Heart right ventricle (tissue), 16 donors: ENCODE data around the gene CLK1. TPM values are rescaled to one million over a fixed set of nuclear protein-coding genes. Genes with fewer than 3 reads are reported as not detected.

ENCODE experiments used
- ATAC-seq, 8 donors: fragments of 200-7000 bp; cut with Tn5 transposase; one replicate each; pipeline ENCODE4 v1.9.1; 2020; ENCODE audit warnings: mild to moderate bottlenecking in 8 of 8, moderate library complexity in 8 of 8, moderate number of reproducible peaks in 1 of 8
- DNase-seq, 2 donors: peaks; one replicate each; pipeline ENCODE4 v3.0.0-alpha.2; 2020
- H3K27ac ChIP-seq, 10 donors: fragments of 200-600 bp; sonication (generic) in 2 of 10; one replicate each; pipeline versions ENCODE4 v1.5.0 to v1.8.0; 2020 to 2022; ENCODE audit warnings: mild to moderate bottlenecking in 3 of 10
- H3K27me3 ChIP-seq, 7 donors: fragments of 200-600 bp; one replicate each; pipeline ENCODE4 v1.8.0; 2021 to 2022; ENCODE audit warnings: mild to moderate bottlenecking in 2 of 7
- H3K36me3 ChIP-seq, 9 donors: fragments of 200-600 bp; sonication (generic) in 1 of 9; one replicate each; pipeline versions ENCODE4 v1.5.0 to v1.8.0; 2020 to 2022; ENCODE audit warnings: mild to moderate bottlenecking in 2 of 9
- H3K4me1 ChIP-seq, 9 donors: fragments of 200-600 bp; sonication (generic) in 1 of 9; one replicate each; pipeline versions ENCODE4 v1.5.0 to v1.8.0; 2020 to 2022; ENCODE audit warnings: mild to moderate bottlenecking in 4 of 9
- H3K4me3 ChIP-seq, 10 donors: fragments of 200-600 bp; sonication (generic) in 2 of 10; one replicate each; pipeline versions ENCODE4 v1.5.0 to v1.8.0; 2020 to 2022; ENCODE audit warnings: mild to moderate bottlenecking in 7 of 10, moderate library complexity in 2 of 10
- H3K9me3 ChIP-seq, 11 donors: fragments of 200-600 bp in 10 of 11; sonication (generic) in 2 of 11; one replicate each; pipeline versions ENCODE4 v1.5.0 to v1.8.0; 2013 to 2022; ENCODE audit warnings: mild to moderate bottlenecking in 2 of 11, control low read depth in 1 of 11, moderate library complexity in 1 of 11
- WGBS, 2 donors: extraction: QIAGEN DNeasy Blood & Tissue Kit; methylation state at CpG; one replicate each; pipeline ENCODE4 v1.1.7; 2013; ENCODE audit warnings: inconsistent platforms in 1 of 2; 5-methylcytosine and 5-hydroxymethylcytosine counted together
- intact Hi-C, 10 donors: fragments of 100-400 bp; cut with DNase I; formaldehyde crosslinking; loops; one replicate each; pipeline versions ENCODE4 v1.11.1 to v1.14.2; 2022
- polyA plus RNA-seq, 2 donors: library from polyadenylated mRNA; stranded (reverse); fragments of 200-250 nt; gene quantifications; one replicate each; pipeline ENCODE4 v1.2.3, GENCODE V29; 2013
- total RNA-seq, 10 donors: library from RNA; stranded (reverse); fragmentation: NEBNext Ultra II Directional in 3 of 10; extraction: Animal tissue kit (Norgen Biotek cat#: 25700) in 3 of 10; gene quantifications; one replicate each; pipeline versions ENCODE4 v1.2.1 to v1.2.4, GENCODE V29; 2021 to 2023
- TF ChIP-seq, protein P1 (sequence below), 9 donors: fragments of 200-600 bp; sonication (generic) in 2 of 9; IDR thresholded peaks; one replicate each; pipeline versions ENCODE4 v1.5.0 to v1.8.0; 2021 to 2022; ENCODE audit warnings: antibody characterized with exemption in 9 of 9, mild to moderate bottlenecking in 5 of 9, moderate library complexity in 1 of 9
- donor health status: Arrhythmogenic right ventricular cardiomyopathy.
- donor health status: ischemic (EF 13 %, LVEDD 7.1; RV severe dilation, severe dysfunction).
- donor health status: healthy with polysubstance abuse.
- donor health status: DM: no; HTN: yes; CAD: no.
- donor health status: DM: no; HTN: no; CAD: no.
- donor health status: ischemic (EF 25% LVEDD 6.9; RV normal size, moderate dysfunction).
- donor health status: ischemic (EF 25% LVEDD 5.7; RV mildly dilated, moderate dysfunction).
- donor health status: healthy.
- donor health status: DM: yes; HTN: yes; CAD: no.
- donor health status: Ischemic cardiomyopathy.
- donor health status: ischemic (EF 35%, LVEDD 5.7; RV mildly dilated, moderate dysfunction).
- donor health status: nonischemic (EF 11% LVEDD 7.7; RV severe dilation, severe dysfunction).
- donor health status: DM: yes; HTN: yes; CAD: no.
- donor health status: PGD.
- donor health status: ischemic (EF 29% LVEDD 5.4; RV normal size, mild dysfunction).
- donor health status: nonischemic (EF 23%, LVEDD 6.1; RV moderate dilation, normal function).

Gene CLK1
- total and polyA plus RNA-seq, 12 donors = 30.8 to 1,166 (median 45.3) TPM

DNA sequence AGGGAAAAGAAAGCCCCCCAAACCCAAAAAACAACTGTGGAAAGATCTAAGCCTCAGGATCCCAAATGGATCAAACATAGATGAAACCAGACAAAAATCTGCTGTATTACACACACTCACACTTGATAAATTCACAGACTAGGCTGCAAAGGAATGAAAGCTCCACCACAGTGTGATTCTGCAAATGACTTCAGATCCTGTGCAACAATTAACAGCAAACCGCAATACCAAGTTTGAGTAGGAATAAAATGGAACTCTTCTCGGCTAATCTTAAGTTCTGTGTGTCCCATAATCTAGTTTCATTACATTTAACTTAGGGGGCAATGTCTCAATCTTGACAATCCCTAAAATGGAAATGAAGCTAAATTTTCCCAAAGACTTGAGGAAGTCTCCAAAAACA, 11.9 kb downstream of the CLK1 start:
- Histone ChIP-seq H3K9me3 (no peaks in the 10 kb centered on the region), H3K4me3 (no peak overlapping the region), H3K36me3 (peaks cover 6 to 77% (median 73%) of the 10 kb centered on the region in 9 donors), H3K4me1 (peaks cover 0 to 26% (median 6%) of the 10 kb centered on the region in 9 donors), H3K27ac (no peak overlapping the region), H3K27me3 (no peaks in the 10 kb centered on the region)
- intact Hi-C loops = no loop called here
- no peak for DNase-seq
- TF ChIP-seq, protein P1, sequence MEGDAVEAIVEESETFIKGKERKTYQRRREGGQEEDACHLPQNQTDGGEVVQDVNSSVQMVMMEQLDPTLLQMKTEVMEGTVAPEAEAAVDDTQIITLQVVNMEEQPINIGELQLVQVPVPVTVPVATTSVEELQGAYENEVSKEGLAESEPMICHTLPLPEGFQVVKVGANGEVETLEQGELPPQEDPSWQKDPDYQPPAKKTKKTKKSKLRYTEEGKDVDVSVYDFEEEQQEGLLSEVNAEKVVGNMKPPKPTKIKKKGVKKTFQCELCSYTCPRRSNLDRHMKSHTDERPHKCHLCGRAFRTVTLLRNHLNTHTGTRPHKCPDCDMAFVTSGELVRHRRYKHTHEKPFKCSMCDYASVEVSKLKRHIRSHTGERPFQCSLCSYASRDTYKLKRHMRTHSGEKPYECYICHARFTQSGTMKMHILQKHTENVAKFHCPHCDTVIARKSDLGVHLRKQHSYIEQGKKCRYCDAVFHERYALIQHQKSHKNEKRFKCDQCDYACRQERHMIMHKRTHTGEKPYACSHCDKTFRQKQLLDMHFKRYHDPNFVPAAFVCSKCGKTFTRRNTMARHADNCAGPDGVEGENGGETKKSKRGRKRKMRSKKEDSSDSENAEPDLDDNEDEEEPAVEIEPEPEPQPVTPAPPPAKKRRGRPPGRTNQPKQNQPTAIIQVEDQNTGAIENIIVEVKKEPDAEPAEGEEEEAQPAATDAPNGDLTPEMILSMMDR (IDR thresholded peaks at IDR 0.05) = no peak
- no peak for ATAC-seq
- WGBS, 2 donors = 95% methylated on average over 2 of the region's 2 CpGs

DNA sequence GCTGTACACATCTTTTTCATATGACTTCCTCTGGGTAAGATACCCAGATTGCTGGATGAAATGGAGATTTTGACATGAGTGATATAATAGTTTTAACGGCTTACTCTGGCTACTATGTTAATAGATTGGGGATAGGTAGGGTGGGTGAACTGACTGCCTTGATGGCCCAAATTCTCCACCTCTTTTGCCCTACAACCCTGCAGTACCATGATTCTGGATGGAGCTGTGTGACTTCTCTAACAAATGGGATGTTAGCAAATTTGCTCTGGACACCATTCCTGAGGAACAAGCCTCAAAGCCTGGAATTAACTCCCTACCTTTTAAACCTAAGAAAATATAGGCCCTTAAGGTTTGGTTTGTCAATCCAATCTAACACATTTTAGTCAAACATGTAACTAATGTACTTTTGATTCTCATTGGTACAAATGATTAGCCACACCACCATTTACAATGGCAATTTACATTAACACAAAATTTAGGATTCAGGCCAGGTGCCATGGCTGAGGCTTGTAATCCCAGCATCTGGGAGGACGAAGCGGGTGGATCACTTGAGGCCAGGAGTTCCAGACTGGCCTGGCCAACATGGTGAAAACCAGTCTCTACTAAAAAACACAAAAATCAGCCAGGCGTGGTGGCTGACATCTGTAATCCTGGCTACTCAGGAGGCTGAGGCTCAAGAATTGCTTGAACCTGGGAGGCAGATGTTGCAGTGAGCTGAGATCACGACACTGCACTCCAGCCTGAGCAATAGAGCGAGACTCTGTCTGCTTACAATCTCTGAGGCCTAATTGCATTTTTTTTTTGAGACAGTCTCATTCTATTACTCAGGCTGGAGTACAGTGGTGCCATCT, 12.8 kb downstream of the CLK1 start:
- no peak overlapping the region for H3K4me3 ChIP-seq
- H3K27me3 ChIP-seq = no peaks in the 10 kb centered on the region
- peaks cover 0 to 16% (median 3%) of the 10 kb centered on the region in 9 donors for H3K4me1 ChIP-seq
- intact Hi-C loops = no loop called here
- H3K36me3 ChIP-seq = peaks cover 5 to 67% (median 63%) of the 10 kb centered on the region in 9 donors
- DNase-seq = no peak
- WGBS, 2 donors = 96 to 97% methylated on average over 6 of the region's 6 CpGs
- TF ChIP-seq, protein P1 (IDR thresholded peaks at IDR 0.05) = no peak
- H3K9me3 ChIP-seq = no peaks in the 10 kb centered on the region
- no peak overlapping the region for H3K27ac ChIP-seq
- no peak for ATAC-seq

DNA sequence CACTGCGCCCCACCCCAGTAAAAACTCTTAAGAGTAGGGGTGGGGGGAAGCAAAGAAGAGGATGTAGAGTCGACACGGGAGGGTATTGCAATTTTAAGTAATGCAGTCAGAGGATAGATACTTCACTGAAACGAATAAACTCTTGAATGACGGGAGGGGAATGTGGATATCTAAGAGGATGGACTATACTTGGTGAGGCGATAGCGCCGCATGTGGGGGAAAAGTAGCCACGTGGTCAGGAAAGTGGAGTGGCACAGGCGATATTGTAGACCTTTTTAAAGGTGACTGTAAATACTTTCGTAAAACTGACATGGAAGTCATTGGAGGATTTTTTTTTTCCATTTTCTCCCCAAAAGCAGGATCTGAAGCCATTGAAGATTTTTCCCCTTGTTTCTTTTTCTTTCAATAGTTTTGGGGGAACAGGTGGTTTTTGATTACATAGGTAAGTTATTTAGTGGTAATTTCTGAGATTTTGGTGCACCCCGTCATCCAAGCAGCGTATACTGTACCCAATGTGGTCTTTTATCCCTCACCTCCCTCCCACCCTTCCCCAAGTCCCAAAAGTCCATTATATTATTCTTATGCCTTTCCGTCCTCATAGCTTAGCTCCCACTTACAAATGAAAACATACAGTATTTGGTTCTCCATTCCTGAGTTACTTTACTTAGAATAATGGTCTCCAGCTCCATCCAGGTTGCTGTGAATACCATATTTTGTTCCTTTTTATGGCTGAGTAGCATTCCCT, 13.8 kb downstream of the CLK1 start:
- H3K9me3 ChIP-seq = no peaks in the 10 kb centered on the region
- DNase-seq = no peak
- no peaks in the 10 kb centered on the region for H3K27me3 ChIP-seq
- ATAC-seq = peak in 6 of 8 donors; percentile 20 to 63 (median 42)
- no peak overlapping the region for H3K27ac ChIP-seq
- TF ChIP-seq, protein P1 (IDR thresholded peaks at IDR 0.05) = no peak
- WGBS, 2 donors = 67 to 71% methylated on average over 14 of the region's 14 CpGs
- no peak overlapping the region for H3K4me3 ChIP-seq
- peaks cover 0 to 58% (median 54%) of the 10 kb centered on the region in 9 donors for H3K36me3 ChIP-seq
- H3K4me1 ChIP-seq = peaks cover 0 to 7% (median 0%) of the 10 kb centered on the region in 9 donors
- intact Hi-C loops = no loop called here

DNA sequence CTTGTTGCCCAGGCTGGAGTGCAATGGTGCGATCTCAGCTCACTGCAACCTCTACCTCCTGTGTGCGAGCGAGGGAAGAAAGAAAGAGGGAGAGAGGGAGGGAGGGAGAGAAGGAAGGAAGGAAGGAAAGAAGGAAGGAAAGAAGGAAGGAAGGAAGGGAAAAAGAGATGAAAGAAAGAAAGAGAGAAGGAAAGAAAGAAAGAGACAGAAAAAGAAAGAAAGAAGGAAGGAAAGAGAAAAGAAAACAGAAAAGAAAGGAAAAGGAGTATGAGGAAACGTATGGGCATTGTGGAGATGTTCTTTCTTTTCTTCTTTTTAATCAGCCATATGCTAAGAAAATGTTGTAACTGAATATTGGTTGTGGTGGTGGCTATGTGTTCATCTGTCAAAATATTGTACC, 16.5 kb downstream of the CLK1 start:
- H3K4me1 ChIP-seq = peaks cover 0 to 6% (median 0%) of the 10 kb centered on the region in 9 donors
- no peak overlapping the region for H3K4me3 ChIP-seq
- intact Hi-C loops = no loop called here
- H3K9me3 ChIP-seq = no peaks in the 10 kb centered on the region
- no peaks in the 10 kb centered on the region for H3K27me3 ChIP-seq
- H3K36me3 ChIP-seq = peaks cover 0 to 30% (median 26%) of the 10 kb centered on the region in 9 donors
- ATAC-seq (no peak), DNase-seq (no peak)
- TF ChIP-seq, protein P1 (IDR thresholded peaks at IDR 0.05) = no peak
- H3K27ac ChIP-seq = no peak overlapping the region
- 71 to 78% methylated on average over 4 of the region's 4 CpGs for WGBS, 2 donors
